Uterus (tissue), 2 donors: ENCODE measurements around the gene IGIP.

Experiments
- POLR2A ChIP-seq, 2 donors: fragments of 450-650 bp; IDR thresholded peaks; one replicate each; pipeline ENCODE4 v1.6.1; 2016; ENCODE audit warnings: antibody characterized with exemption in 2 of 2, mild to moderate bottlenecking in 1 of 2, moderate library complexity in 1 of 2
- TF ChIP-seq, protein P1 (sequence below), 4 experiments: fragments of 200-600 bp in 2 of 4; fragments of 450-650 bp in 2 of 4; sonication (generic) in 2 of 4; IDR thresholded peaks; one replicate each; pipeline ENCODE4 v1.5.1; 2016 to 2019; ENCODE audit warnings: antibody characterized with exemption in 4 of 4, mild to moderate bottlenecking in 2 of 4, moderate library complexity in 1 of 4

- TF ChIP-seq, protein P1, sequence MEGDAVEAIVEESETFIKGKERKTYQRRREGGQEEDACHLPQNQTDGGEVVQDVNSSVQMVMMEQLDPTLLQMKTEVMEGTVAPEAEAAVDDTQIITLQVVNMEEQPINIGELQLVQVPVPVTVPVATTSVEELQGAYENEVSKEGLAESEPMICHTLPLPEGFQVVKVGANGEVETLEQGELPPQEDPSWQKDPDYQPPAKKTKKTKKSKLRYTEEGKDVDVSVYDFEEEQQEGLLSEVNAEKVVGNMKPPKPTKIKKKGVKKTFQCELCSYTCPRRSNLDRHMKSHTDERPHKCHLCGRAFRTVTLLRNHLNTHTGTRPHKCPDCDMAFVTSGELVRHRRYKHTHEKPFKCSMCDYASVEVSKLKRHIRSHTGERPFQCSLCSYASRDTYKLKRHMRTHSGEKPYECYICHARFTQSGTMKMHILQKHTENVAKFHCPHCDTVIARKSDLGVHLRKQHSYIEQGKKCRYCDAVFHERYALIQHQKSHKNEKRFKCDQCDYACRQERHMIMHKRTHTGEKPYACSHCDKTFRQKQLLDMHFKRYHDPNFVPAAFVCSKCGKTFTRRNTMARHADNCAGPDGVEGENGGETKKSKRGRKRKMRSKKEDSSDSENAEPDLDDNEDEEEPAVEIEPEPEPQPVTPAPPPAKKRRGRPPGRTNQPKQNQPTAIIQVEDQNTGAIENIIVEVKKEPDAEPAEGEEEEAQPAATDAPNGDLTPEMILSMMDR (IDR thresholded peaks at IDR 0.05) = no peak
- TF ChIP-seq POLR2A (IDR thresholded peaks at IDR 0.05) = no peak
Observed at GRCh38 chr5:140141241-140141640, 15.5 kb downstream of the IGIP start.
